CMK (cell line): ENCODE measurements around the gene GSTM3.
"Not testable (repeated sequence)": the region's sequence is repeated elsewhere in the genome, so short reads cannot be mapped to it uniquely, and the experiment has no call there.

ENCODE experiments used
- DNase-seq: peaks from one replicate; pipeline ENCODE4 v3.0.0-alpha.2; 2010; ENCODE audit warnings: low read depth

The GSTM3 gene

DNA sequence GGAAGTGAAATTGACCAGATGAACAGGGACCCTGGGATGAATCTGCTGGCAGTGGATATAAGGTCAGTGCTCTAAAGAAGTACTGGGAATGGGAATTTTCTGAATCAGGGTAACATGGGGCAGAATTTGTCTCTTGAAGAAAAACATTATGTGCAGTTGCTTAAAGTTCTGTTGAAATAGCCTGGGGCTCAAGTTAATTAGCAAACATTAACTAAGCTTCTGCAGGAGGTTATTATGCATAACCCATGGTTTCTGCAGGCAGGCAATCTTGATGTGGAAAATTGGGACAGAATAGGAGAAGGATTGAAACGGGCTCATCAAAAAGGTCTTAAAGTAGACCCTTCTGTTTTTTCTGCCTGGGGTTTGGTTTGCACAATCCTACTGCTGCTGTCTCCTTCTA, 14.8 kb downstream of the GSTM3 start:
- DNase-seq = no peak

DNA sequence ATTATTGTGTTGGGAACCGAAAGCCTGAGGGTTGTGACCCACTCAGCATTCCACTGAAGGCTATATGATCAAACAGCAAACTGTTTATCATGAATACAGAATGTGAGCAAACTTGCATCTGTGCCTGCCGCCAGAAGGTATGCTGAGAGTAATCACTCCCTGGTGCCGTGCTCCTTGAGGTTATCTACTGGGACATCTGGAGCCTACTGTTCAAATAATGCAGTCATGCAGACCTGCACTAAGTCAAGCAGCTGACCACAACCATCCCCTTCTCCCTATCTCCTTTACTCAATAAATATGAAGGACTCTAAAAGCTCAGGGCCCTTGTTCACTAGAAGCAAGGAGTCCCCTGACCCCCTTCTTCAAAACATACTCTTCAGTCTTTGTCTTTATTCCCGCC, 15.3 kb downstream of the GSTM3 start:
- no peak for DNase-seq

- DNase-seq = no peak
Measured at GRCh38 chr1:109724933-109725332, 15.9 kb downstream of the GSTM3 start.

- no peak for DNase-seq
Measured at GRCh38 chr1:109722908-109723691, 17.7 kb downstream of the GSTM3 start.

GRCh38 chr1:109721971-109722370, 18.9 kb downstream of the GSTM3 start:
- no peak for DNase-seq

- no peak for DNase-seq
Measured at GRCh38 chr1:109721042-109721441, 19.8 kb downstream of the GSTM3 start.

GRCh38 chr1:109719337-109719837, 21.5 kb downstream of the GSTM3 start:
- no peak for DNase-seq

GRCh38 chr1:109718495-109718894, 22.3 kb downstream of the GSTM3 start:
- DNase-seq = no peak

- no peak for DNase-seq
Measured at GRCh38 chr1:109717729-109718128, 23.1 kb downstream of the GSTM3 start.

- DNase-seq = no peak
Measured at GRCh38 chr1:109716570-109717090, 24.2 kb downstream of the GSTM3 start.

- no peak for DNase-seq
Measured at GRCh38 chr1:109716121-109716520, 24.7 kb downstream of the GSTM3 start.

GRCh38 chr1:109714661-109715372, 26.0 kb downstream of the GSTM3 start:
- no peak for DNase-seq

DNA sequence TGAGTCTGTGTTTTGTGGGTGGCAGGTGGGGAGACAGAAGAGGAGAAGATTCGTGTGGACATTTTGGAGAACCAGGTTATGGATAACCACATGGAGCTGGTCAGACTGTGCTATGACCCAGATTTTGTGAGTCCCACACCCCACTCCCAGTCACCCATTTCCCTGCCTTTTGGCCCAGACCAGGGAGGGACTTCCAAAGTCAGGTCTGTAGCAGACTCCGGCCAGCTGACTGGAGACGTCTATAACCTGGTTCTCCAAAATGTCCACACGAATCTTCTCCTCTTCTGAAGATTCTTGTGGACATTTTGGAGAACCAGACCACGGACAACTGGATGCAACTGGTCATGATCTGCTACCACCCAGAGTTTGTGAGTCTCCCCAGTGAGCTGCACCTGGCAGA, 27.2 kb downstream of the GSTM3 start:
- no peak for DNase-seq

- no peak for DNase-seq
Measured at GRCh38 chr1:109712321-109712864, 28.4 kb downstream of the GSTM3 start.

DNA sequence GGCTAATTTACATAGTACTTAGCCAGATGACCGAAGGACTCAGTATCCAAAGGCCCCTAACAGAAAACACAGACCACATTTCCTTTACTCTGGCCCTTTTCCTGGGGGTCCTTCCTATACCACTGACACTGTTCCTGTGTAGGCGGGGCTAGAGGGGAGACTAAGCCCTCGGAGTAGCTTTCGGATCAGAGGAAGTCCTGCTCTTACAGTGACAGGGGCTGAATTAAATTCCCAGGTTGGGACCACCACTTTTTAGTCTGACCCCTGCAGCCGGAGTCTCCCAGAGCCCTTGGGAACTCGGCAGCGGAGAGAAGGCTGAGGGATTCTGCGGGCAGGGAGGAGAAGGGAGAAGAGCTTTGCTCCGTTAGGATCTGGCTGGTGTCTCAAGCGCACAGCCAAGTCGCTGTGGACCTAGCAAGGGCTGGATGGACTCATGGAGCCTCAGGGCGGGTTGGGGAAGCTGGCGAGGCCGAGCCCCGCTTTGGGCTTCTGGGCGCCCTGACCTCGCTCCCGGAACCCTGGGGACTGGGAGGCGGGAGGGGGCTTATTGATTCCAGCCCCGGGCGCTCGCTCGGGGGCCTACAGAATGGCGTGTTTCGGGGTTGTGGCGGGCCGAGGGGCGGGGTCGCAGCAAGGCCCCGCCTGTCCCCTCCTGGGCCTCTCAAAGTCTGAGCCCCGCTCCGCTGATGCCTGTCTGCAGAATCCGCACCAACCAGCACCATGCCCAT, 29.1 kb downstream of the GSTM3 start, which contains the start of gene GSTM5:
Gene GSTM5 (plus strand): TSS at position 659 of the 728 bp plus-strand sequence. CDS start 62 bp downstream, at position 721.
- not testable (repeated sequence) for DNase-seq

- not testable (repeated sequence) for DNase-seq
Measured at GRCh38 chr1:109709822-109710221, 31.0 kb downstream of the GSTM3 start.

DNA sequence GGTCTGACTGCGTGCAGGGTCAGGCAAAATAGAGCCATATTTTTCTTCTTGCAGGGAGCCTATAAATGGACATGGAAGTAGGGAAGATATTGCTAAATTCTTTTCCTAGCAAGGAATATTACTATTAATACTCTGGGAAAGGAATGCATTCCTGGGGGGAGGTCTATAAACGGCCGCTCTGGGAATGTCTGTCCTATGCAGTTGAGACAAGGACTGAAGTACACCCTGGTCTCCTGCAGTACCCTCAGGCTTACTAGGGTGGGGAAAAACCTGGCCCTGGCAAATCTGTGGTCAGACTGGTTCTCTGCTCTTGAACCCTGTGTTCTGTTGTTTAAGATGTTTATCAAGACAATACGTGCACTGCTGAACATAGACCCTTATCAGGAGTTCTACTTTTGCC, 31.9 kb downstream of the GSTM3 start:
- not testable (repeated sequence) for DNase-seq

GRCh38 chr1:109705411-109705810, 35.4 kb downstream of the GSTM3 start:
- DNase-seq = no peak

GRCh38 chr1:109704173-109704572, 36.7 kb downstream of the GSTM3 start:
- DNase-seq = no peak

- DNase-seq = not testable (repeated sequence)
Measured at GRCh38 chr1:109702940-109703339, 37.9 kb downstream of the GSTM3 start.

DNA sequence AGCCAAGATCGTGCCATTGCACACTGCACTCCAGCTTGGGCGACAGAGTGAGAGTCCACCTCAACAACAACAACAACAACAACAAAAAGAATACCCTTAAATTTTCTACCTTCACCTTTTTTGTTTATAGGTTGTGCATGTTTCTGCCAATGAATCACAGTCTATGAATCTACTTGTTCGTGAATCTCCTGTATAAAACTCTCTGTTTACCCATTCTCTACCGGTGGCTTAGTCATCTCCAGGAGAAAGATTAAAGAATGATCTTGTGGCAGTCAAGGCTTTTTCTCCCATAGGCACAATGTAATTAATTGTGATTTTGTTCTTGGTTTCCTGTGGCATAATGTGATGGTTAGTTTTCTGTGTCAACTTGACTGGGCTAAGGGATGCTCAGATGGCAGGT, 43.0 kb downstream of the GSTM3 start:
- not testable (repeated sequence) for DNase-seq

DNA sequence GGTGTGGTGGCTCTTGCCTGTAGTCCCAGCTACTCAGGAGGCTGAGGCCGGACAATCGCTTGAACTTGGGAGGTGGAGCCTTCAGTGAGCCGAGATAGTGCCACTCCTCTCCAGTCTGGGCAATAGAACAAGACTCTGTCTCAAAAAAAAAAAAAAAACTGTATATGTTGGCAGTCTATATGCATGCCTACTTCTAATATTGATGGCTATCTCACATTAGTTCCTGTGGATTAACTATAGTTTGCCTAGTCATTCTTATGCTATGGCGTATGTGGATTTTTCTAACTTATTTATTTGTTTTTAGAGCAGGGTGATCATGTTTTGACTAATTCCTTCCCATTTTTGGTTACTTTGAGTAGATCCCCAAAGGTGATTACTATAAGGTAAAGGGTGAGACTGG, 43.8 kb downstream of the GSTM3 start:
- no peak for DNase-seq
